ENCODE results near the gene AOPEP. TPM values are rescaled to one million over a fixed set of nuclear protein-coding genes. Genes with fewer than 3 reads are reported as not detected.

Gene AOPEP
- total RNA-seq, 1 experiment from 2014 or later, result 55.5 TPM

GRCh38 chr9:94801681-94802080 lies 75.2 kb downstream of the AOPEP start:
- in situ Hi-C loops (cut with HindIII; ENCODE audit: low pct_unique_long_range_greater_than_20kb, low sequenced_read_pairs), result no loop called here
- DNase-seq (ENCODE audit: low read depth), result no peak

- no peak for DNase-seq (ENCODE audit: low read depth)
- in situ Hi-C loops (cut with HindIII; ENCODE audit: low pct_unique_long_range_greater_than_20kb, low sequenced_read_pairs), result no loop called here
These were observed 75.8 kb downstream of the AOPEP start for GRCh38 chr9:94802251-94802650.

GRCh38 chr9:94802793-94803192 lies 76.3 kb downstream of the AOPEP start:
- in situ Hi-C loops (cut with HindIII; ENCODE audit: low pct_unique_long_range_greater_than_20kb, low sequenced_read_pairs), result no loop called here
- DNase-seq (ENCODE audit: low read depth), result no peak

- no peak for DNase-seq (ENCODE audit: low read depth)
- in situ Hi-C loops (cut with HindIII; ENCODE audit: low pct_unique_long_range_greater_than_20kb, low sequenced_read_pairs), result no loop called here
These were observed 77.8 kb downstream of the AOPEP start for GRCh38 chr9:94804316-94804715.

GRCh38 chr9:94805051-94805489 lies 78.6 kb downstream of the AOPEP start:
- no peak for DNase-seq (ENCODE audit: low read depth)
- in situ Hi-C loops (cut with HindIII; ENCODE audit: low pct_unique_long_range_greater_than_20kb, low sequenced_read_pairs), result no loop called here

- peak; percentile 80 for DNase-seq (ENCODE audit: low read depth)
- in situ Hi-C loops (cut with HindIII; ENCODE audit: low pct_unique_long_range_greater_than_20kb, low sequenced_read_pairs), result no loop called here
These were observed 79.1 kb downstream of the AOPEP start for GRCh38 chr9:94805585-94805984.

- peak; percentile 45 for DNase-seq (ENCODE audit: low read depth)
- in situ Hi-C loops (cut with HindIII; ENCODE audit: low pct_unique_long_range_greater_than_20kb, low sequenced_read_pairs), result no loop called here
These were observed 79.9 kb downstream of the AOPEP start for GRCh38 chr9:94806307-94806893.

GRCh38 chr9:94807556-94807955 lies 81.1 kb downstream of the AOPEP start:
- no peak for DNase-seq (ENCODE audit: low read depth)
- in situ Hi-C loops (cut with HindIII; ENCODE audit: low pct_unique_long_range_greater_than_20kb, low sequenced_read_pairs), result no loop called here

- in situ Hi-C loops (cut with HindIII; ENCODE audit: low pct_unique_long_range_greater_than_20kb, low sequenced_read_pairs), result no loop called here
- DNase-seq (ENCODE audit: low read depth), result peak; percentile 25
These were observed 82.6 kb downstream of the AOPEP start for GRCh38 chr9:94808926-94809700.

GRCh38 chr9:94809778-94810177 lies 83.3 kb downstream of the AOPEP start:
- DNase-seq (ENCODE audit: low read depth), result no peak
- in situ Hi-C loops (cut with HindIII; ENCODE audit: low pct_unique_long_range_greater_than_20kb, low sequenced_read_pairs), result no loop called here

- DNase-seq (ENCODE audit: low read depth), result no peak
- in situ Hi-C loops (cut with HindIII; ENCODE audit: low pct_unique_long_range_greater_than_20kb, low sequenced_read_pairs), result no loop called here
These were observed 84.6 kb downstream of the AOPEP start for GRCh38 chr9:94811074-94811473.

- in situ Hi-C loops (cut with HindIII; ENCODE audit: low pct_unique_long_range_greater_than_20kb, low sequenced_read_pairs), result no loop called here
- peak; percentile 66 for DNase-seq (ENCODE audit: low read depth)
These were observed 85.8 kb downstream of the AOPEP start for GRCh38 chr9:94812343-94812742.

GRCh38 chr9:94813379-94813778 lies 86.9 kb downstream of the AOPEP start:
- no peak for DNase-seq (ENCODE audit: low read depth)
- in situ Hi-C loops (cut with HindIII; ENCODE audit: low pct_unique_long_range_greater_than_20kb, low sequenced_read_pairs), result no loop called here

- DNase-seq (ENCODE audit: low read depth), result no peak
- in situ Hi-C loops (cut with HindIII; ENCODE audit: low pct_unique_long_range_greater_than_20kb, low sequenced_read_pairs), result no loop called here
These were observed 91.0 kb downstream of the AOPEP start for GRCh38 chr9:94817291-94818177.

GRCh38 chr9:94818178-94818541 lies 91.7 kb downstream of the AOPEP start:
- no peak for DNase-seq (ENCODE audit: low read depth)
- in situ Hi-C loops (cut with HindIII; ENCODE audit: low pct_unique_long_range_greater_than_20kb, low sequenced_read_pairs), result no loop called here

GRCh38 chr9:94819161-94819687 lies 92.7 kb downstream of the AOPEP start:
- in situ Hi-C loops (cut with HindIII; ENCODE audit: low pct_unique_long_range_greater_than_20kb, low sequenced_read_pairs), result no loop called here
- DNase-seq (ENCODE audit: low read depth), result no peak

GRCh38 chr9:94821098-94821887 lies 94.8 kb downstream of the AOPEP start:
- no peak for DNase-seq (ENCODE audit: low read depth)
- in situ Hi-C loops (cut with HindIII; ENCODE audit: low pct_unique_long_range_greater_than_20kb, low sequenced_read_pairs), result no loop called here

GRCh38 chr9:94822273-94822672 lies 95.8 kb downstream of the AOPEP start:
- no peak for DNase-seq (ENCODE audit: low read depth)
- in situ Hi-C loops (cut with HindIII; ENCODE audit: low pct_unique_long_range_greater_than_20kb, low sequenced_read_pairs), result no loop called here
